ENCODE measurements around the gene LIPN.

DNA sequence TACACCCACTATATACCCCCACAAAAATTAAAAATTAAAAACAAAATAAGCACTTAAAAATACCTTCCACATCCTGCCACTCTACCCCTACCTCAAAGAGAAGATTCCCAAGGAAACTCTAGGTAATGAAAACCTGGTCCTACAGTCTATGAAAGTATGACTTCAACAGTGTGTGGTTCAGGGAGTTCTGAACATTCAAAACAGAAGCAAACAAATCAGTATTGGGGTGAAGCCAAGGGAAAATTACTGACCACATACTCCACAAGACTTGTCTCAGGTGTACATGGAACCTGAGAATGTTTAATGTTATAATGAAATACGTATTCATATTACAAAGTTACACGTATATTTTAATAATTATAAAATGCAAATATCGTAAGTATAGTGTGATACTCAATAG lies 22.4 kb downstream of the LIPN start:
- TF ChIP-seq CTCF (IDR thresholded peaks at IDR 0.05; ENCODE audit: poor library complexity, severe bottlenecking) (no peak), EZH2 (IDR thresholded peaks at IDR 0.05; ENCODE audit: borderline replicate concordance, insufficient read depth, low read length, poor library complexity, severe bottlenecking) (no peak), SMC3 (conservative IDR thresholded peaks at IDR 0.05; ENCODE audit: poor library complexity) (no peak), EP300 (conservative IDR thresholded peaks at IDR 0.05; ENCODE audit: poor library complexity, severe bottlenecking) (no peak), REST (IDR thresholded peaks at IDR 0.05; ENCODE audit: borderline replicate concordance) (no peak), POLR2AphosphoS5 (IDR thresholded peaks at IDR 0.05) (no peak)

Measured in neural cell (in vitro differentiated cells).